A549 (cell line): ENCODE measurements around the gene TENM3. TPM values are rescaled to one million over a fixed set of nuclear protein-coding genes. Genes with fewer than 3 reads are reported as not detected.

Experiments
- ATAC-seq, 2 experiments: fragments of 200-7000 bp in 1 of 2; fragments of >200 bp in 1 of 2; cut with Nextera tagmentation in 1 of 2; cut with Tn5 transposase in 1 of 2; 3 replicates each; pipeline versions ENCODE4 v1.8.0 to v1.9.1; 2018 to 2020; ENCODE audit warnings: mild to moderate bottlenecking in 1 of 2, moderate library complexity in 1 of 2
- CTCF ChIA-PET: fragments of 300-600 bp; sonication (Branson Sonifier 250); formaldehyde crosslinking; extraction: SDS; loops from one replicate; lab custom pipeline; 2021; ENCODE audit warnings: antibody characterized with exemption, inconsistent platforms; lab: Yijun Ruan, JAX
- POLR2A ChIA-PET: fragments of 350-600 bp; formaldehyde crosslinking; extraction: SDS; loops from one replicate; lab custom pipeline; 2021; ENCODE audit warnings: antibody characterized with exemption, inconsistent platforms; lab: Yijun Ruan, JAX
- DNase-seq, 2 experiments: peaks; one replicate each; pipeline versions ENCODE4 v3.0.0 to v3.0.0-alpha.2; 2011 to 2016; ENCODE audit warnings: low read depth in 1 of 2, low spot score in 1 of 2
- FAIRE-seq: peaks from 2 replicates; lab custom pipeline; 2011; peaks lifted over from hg19 to GRCh38; lab: Jason Lieb, UNC
- H3K27ac ChIP-seq, 2 experiments: fragments of >200 bp; sonication (Bioruptor Twin); formaldehyde crosslinking; 3 replicates each; pipeline ENCODE4 v1.5.1; 2016 to 2017
- H3K4me1 ChIP-seq: fragments of >200 bp; sonication (Bioruptor Twin); formaldehyde crosslinking; 3 replicates; pipeline ENCODE4 v1.6.1; 2016
- H3K4me2 ChIP-seq: fragments of >200 bp; sonication (Bioruptor Twin); formaldehyde crosslinking; 3 replicates; pipeline ENCODE4 v1.6.1; 2016
- H3K4me3 ChIP-seq: fragments of >200 bp; sonication (Bioruptor Twin); formaldehyde crosslinking; 3 replicates; pipeline ENCODE4 v1.5.1; 2016
- H3K9me3 ChIP-seq: fragments of >200 bp; sonication (Bioruptor Twin); formaldehyde crosslinking; 3 replicates; pipeline ENCODE4 v1.6.1; 2016
- BHLHE40 ChIP-seq: IDR thresholded peaks from 2 replicates; pipeline ENCODE4 v1.6.1; 2012; ENCODE audit warnings: low read depth, low read length, inconsistent platforms
- CBX2 ChIP-seq: fragments of 200-600 bp; sonication (generic); IDR thresholded peaks from 2 replicates; pipeline ENCODE4 v1.6.1; 2016; ENCODE audit warnings: low read depth, mild to moderate bottlenecking, borderline replicate concordance
- CBX8 ChIP-seq: fragments of 200-600 bp; sonication (generic); IDR thresholded peaks from 2 replicates; pipeline ENCODE4 v1.6.1; 2016
- CHD4 ChIP-seq: fragments of 200-600 bp; sonication (generic); IDR thresholded peaks from 2 replicates; pipeline ENCODE4 v1.6.1; 2016; ENCODE audit warnings: antibody characterized with exemption, mild to moderate bottlenecking, borderline replicate concordance
- E2F6 ChIP-seq: IDR thresholded peaks from 2 replicates; pipeline ENCODE4 v1.6.1; 2012; ENCODE audit warnings: low read depth, borderline replicate concordance
- EHMT2 ChIP-seq: fragments of 200-600 bp; sonication (generic); IDR thresholded peaks from 2 replicates; pipeline ENCODE4 v1.6.1; 2016; ENCODE audit warnings: antibody characterized with exemption, low read depth, mild to moderate bottlenecking, moderate library complexity
- EP300 ChIP-seq, 2 experiments: fragments of >200 bp; sonication (Bioruptor Twin); formaldehyde crosslinking; IDR thresholded peaks; 2 replicates in 1 of 2; 3 replicates in 1 of 2; pipeline ENCODE4 v1.6.1; 2016 to 2017
- FOSB ChIP-seq: fragments of 250-450 bp; sonication (Bioruptor Pico); IDR thresholded peaks from 2 replicates; pipeline ENCODE4 v1.5.0; 2020; ENCODE audit warnings: mild to moderate bottlenecking, moderate library complexity
- GATA3 ChIP-seq: IDR thresholded peaks from 2 replicates; pipeline ENCODE4 v1.6.1; 2012; ENCODE audit warnings: borderline replicate concordance
- HDAC2 ChIP-seq: fragments of 200-600 bp; sonication (generic); IDR thresholded peaks from 2 replicates; pipeline ENCODE4 v1.6.1; 2016
- HOXB5 ChIP-seq: fragments of 250-450 bp; sonication (Bioruptor Pico); IDR thresholded peaks from 2 replicates; pipeline ENCODE4 v1.5.0; 2020; ENCODE audit warnings: mild to moderate bottlenecking, moderate library complexity
- JUN ChIP-seq, 2 experiments: fragments of >200 bp; sonication (Bioruptor Twin); formaldehyde crosslinking; IDR thresholded peaks; 2 replicates in 1 of 2; 3 replicates in 1 of 2; pipeline ENCODE4 v1.6.1; 2016 to 2017
- JUNB ChIP-seq: fragments of >200 bp; sonication (Bioruptor Twin); formaldehyde crosslinking; IDR thresholded peaks from 2 replicates; pipeline ENCODE4 v1.6.1; 2016
- MAFK ChIP-seq: fragments of 450-650 bp; IDR thresholded peaks from 2 replicates; pipeline ENCODE4 v1.6.1; 2014; ENCODE audit not compliant: partially characterized antibody
- MYC ChIP-seq: IDR thresholded peaks from 2 replicates; pipeline ENCODE4 v1.6.1; 2012; ENCODE audit warnings: mild to moderate bottlenecking, inconsistent platforms, low read length, improper control_type of control experiment, borderline replicate concordance
- NPAS2 ChIP-seq: fragments of 250-450 bp; sonication (Bioruptor Pico); IDR thresholded peaks from 2 replicates; pipeline ENCODE4 v1.8.0; 2022; ENCODE audit warnings: mild to moderate bottlenecking, moderate library complexity, borderline replicate concordance
- PHF8 ChIP-seq: fragments of 200-600 bp; sonication (generic); IDR thresholded peaks from 2 replicates; pipeline ENCODE4 v1.6.1; 2016; ENCODE audit warnings: low read depth, mild to moderate bottlenecking, antibody characterized with exemption, moderate library complexity, borderline replicate concordance
- POLR2A ChIP-seq: IDR thresholded peaks from 2 replicates; pipeline ENCODE4 v1.6.1; 2012; ENCODE audit warnings: mild to moderate bottlenecking, low read length
- POLR2AphosphoS2 ChIP-seq: conservative IDR thresholded peaks from 2 replicates; pipeline ENCODE4 v1.6.1; 2012; ENCODE audit warnings: low read length, improper control_type of control experiment, inconsistent platforms
- RAD21 ChIP-seq, 2 experiments: fragments of >200 bp in 1 of 2; sonication (Bioruptor Twin) in 1 of 2; formaldehyde crosslinking in 1 of 2; IDR thresholded peaks in 1 of 2; conservative IDR thresholded peaks in 1 of 2; 2 replicates in 1 of 2; 3 replicates in 1 of 2; pipeline ENCODE4 v1.6.1; 2012 to 2018; ENCODE audit warnings: inconsistent platforms in 1 of 2
- RARB ChIP-seq: fragments of 250-450 bp; sonication (Bioruptor Pico); IDR thresholded peaks from 2 replicates; pipeline ENCODE4 v1.8.0; 2021; ENCODE audit warnings: mild to moderate bottlenecking, moderate library complexity
- RCOR1 ChIP-seq: fragments of 150-350 bp; IDR thresholded peaks from 2 replicates; pipeline ENCODE4 v1.6.1; 2014; ENCODE audit warnings: antibody characterized with exemption, low read length, low read depth
- RFX5 ChIP-seq: fragments of 450-650 bp; IDR thresholded peaks from 2 replicates; pipeline ENCODE4 v1.7.1; 2014; ENCODE audit warnings: antibody characterized with exemption, mild to moderate bottlenecking, moderate library complexity
- SMC3 ChIP-seq: fragments of >200 bp; sonication (Bioruptor Twin); formaldehyde crosslinking; IDR thresholded peaks from 3 replicates; pipeline ENCODE4 v1.6.1; 2018; ENCODE audit warnings: inconsistent platforms
- TP53 ChIP-seq: fragments of 250-450 bp; sonication (Bioruptor Pico); IDR thresholded peaks from 2 replicates; pipeline ENCODE4 v1.5.0; 2021; ENCODE audit warnings: mild to moderate bottlenecking, moderate library complexity
- USF2 ChIP-seq: fragments of 450-650 bp; IDR thresholded peaks from 2 replicates; pipeline ENCODE4 v1.6.1; 2014; ENCODE audit warnings: antibody characterized with exemption
- ZFP36 ChIP-seq: fragments of 450-650 bp; IDR thresholded peaks from 2 replicates; pipeline ENCODE4 v1.6.1; 2014; ENCODE audit warnings: borderline replicate concordance; ENCODE audit not compliant: partially characterized antibody
- ZSCAN20 ChIP-seq: fragments of 250-450 bp; sonication (Bioruptor Pico); IDR thresholded peaks from 2 replicates; pipeline ENCODE4 v1.8.0; 2022; ENCODE audit warnings: mild to moderate bottlenecking, moderate library complexity
- WGBS: methylation state at CpG from one replicate; pipeline ENCODE4 v1.1.6; 2017; ENCODE audit errors: missing lambda C conversion rate; 5-methylcytosine and 5-hydroxymethylcytosine counted together
- polyA plus RNA-seq, 4 experiments: library from polyadenylated mRNA; depleted of rRNA in 3 of 4; stranded (reverse); fragments of >200 nt; fragmentation: RNase III in 1 of 4; extraction: RNeasy Plus Mini Kit Qiagen cat#74134 plus additional on column Dnase treatment in 1 of 4; gene quantifications; 2 replicates in 3 of 4; 3 replicates in 1 of 4; pipeline ENCODE4 v1.2.3, GENCODE V29; 2011 to 2017

The TENM3 gene
- polyA plus RNA-seq, 2 of the 4 experiments (the other 2 are of a cell fraction), result 2.4 to 7.3 TPM

DNA sequence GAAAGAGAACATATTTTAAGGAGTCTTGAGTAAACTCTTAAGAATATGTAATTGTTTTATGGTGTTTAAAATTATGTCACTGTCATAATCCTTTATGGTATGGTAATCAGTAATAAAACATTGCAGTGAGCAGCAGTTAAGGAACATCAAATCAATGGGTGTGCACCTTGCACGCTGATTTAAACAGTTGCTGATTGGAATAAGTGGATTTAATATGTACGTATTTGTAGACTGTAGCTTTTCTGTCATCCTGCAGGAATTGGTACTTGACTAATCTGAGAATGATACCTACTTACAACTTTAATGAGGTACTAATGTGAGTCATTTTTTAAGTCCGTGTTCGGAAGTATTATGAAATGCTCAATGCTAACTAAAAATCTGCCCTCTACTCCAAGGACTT, 461.7 kb downstream of the TENM3 start:
- Histone ChIP-seq H3K4me1 (no peaks in the 10 kb centered on the region), H3K4me2 (no peak overlapping the region), H3K4me3 (no peak overlapping the region), H3K27ac (no peak overlapping the region), H3K9me3 (no peaks in the 10 kb centered on the region)
- ATAC-seq (no peak), FAIRE-seq (no peak), DNase-seq (no peak)
- ChIA-PET POLR2A (no interaction called here), CTCF (no interaction called here)
- 38% methylated on average over 4 of the region's 4 CpGs for WGBS
- TF ChIP-seq CBX8 (no peak), FOSB (no peak), JUNB (no peak), ZSCAN20 (CRISPR knock-in tag) (no peak), RFX5 (no peak), RAD21 (conservative IDR thresholded peaks at IDR 0.05 in 1 of 2, IDR thresholded peaks at IDR 0.05 in 1 of 2) (no peak), JUN (IDR thresholded peaks at IDR 0.05) (no peak), POLR2AphosphoS2 (no peak), SMC3 (no peak), RARB (no peak), POLR2A (no peak), NPAS2 (CRISPR knock-in tag) (no peak), CHD4 (no peak)

GRCh38 chr4:182705389-182705788, 462.2 kb downstream of the TENM3 start:
- H3K27ac ChIP-seq, result no peak overlapping the region
- DNase-seq, result no peak
- no peak for TF ChIP-seq EP300 (IDR thresholded peaks at IDR 0.05)
- no peak for TF ChIP-seq BHLHE40
- TF ChIP-seq, all 56 proteins: peak for 0
- no peak overlapping the region for H3K4me2 ChIP-seq
- no peak for ATAC-seq
- H3K4me3 ChIP-seq, result no peak overlapping the region
- 52% methylated on average over 11 of the region's 11 CpGs for WGBS
- no peaks in the 10 kb centered on the region for H3K9me3 ChIP-seq
- ChIA-PET POLR2A (no interaction called here), CTCF (no interaction called here)
- H3K4me1 ChIP-seq, result no peaks in the 10 kb centered on the region
- no peak for FAIRE-seq

GRCh38 chr4:182711211-182711610, 468.0 kb downstream of the TENM3 start:
- 15% methylated on average over 2 of the region's 2 CpGs for WGBS
- Histone ChIP-seq H3K4me1 (no peaks in the 10 kb centered on the region), H3K4me2 (no peak overlapping the region), H3K4me3 (no peak overlapping the region), H3K9me3 (no peaks in the 10 kb centered on the region), H3K27ac (no peak overlapping the region)
- ChIA-PET POLR2A (no interaction called here), CTCF (no interaction called here)
- no peak for FAIRE-seq
- TF ChIP-seq HOXB5 (CRISPR knock-in tag), result no peak
- TF ChIP-seq RARB, result no peak
- no peak for TF ChIP-seq PHF8
- no peak for TF ChIP-seq CBX2
- TF ChIP-seq FOSB, result no peak
- no peak for TF ChIP-seq ZSCAN20 (CRISPR knock-in tag)
- TF ChIP-seq MYC, result no peak
- no peak for TF ChIP-seq MAFK
- no peak for TF ChIP-seq E2F6
- TF ChIP-seq POLR2A, result no peak
- TF ChIP-seq ZFP36, result no peak
- no peak for TF ChIP-seq HDAC2
- no peak for ATAC-seq
- DNase-seq, result no peak

DNA sequence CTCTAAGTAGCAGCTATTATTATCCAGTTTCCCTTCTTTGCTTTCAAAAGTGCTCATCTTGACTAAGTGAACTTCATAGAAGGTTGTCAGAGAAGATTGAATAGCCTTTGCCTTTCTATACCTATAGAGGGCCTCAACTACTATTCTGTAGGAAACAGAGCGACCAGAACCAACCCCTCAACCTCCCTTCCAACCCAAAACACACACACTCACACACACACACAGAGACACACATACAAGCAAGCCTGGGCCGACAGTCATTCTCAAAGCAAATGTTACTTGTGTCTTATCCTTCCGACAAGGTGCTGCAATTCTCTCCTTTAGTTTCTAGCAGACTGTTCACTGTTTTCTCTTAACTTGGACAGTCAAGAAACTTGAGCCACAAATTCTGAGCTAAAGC, 472.3 kb downstream of the TENM3 start:
- no peak for ATAC-seq
- POLR2A ChIA-PET, result no interaction called here
- Histone ChIP-seq H3K9me3 (no peaks in the 10 kb centered on the region), H3K4me3 (no peak overlapping the region), H3K4me1 (no peaks in the 10 kb centered on the region), H3K4me2 (no peak overlapping the region), H3K27ac (no peak overlapping the region)
- TF ChIP-seq RAD21 (conservative IDR thresholded peaks at IDR 0.05 in 1 of 2, IDR thresholded peaks at IDR 0.05 in 1 of 2), result no peak
- no peak for TF ChIP-seq RCOR1
- TF ChIP-seq POLR2A, result no peak
- TF ChIP-seq TP53 (CRISPR knock-in tag), result no peak
- no peak for TF ChIP-seq POLR2AphosphoS2
- TF ChIP-seq GATA3, result no peak
- no peak for TF ChIP-seq USF2
- no peak for TF ChIP-seq FOSB
- no peak for TF ChIP-seq CBX2
- TF ChIP-seq E2F6, result no peak
- TF ChIP-seq EHMT2, result no peak
- FAIRE-seq, result no peak
- WGBS, result 22% methylated on average over 3 of the region's 3 CpGs
- CTCF ChIA-PET, result no interaction called here
- no peak for DNase-seq
